Thyroid gland (tissue), 4 donors: ENCODE results near the gene LTN1. TPM values are rescaled to one million over a fixed set of nuclear protein-coding genes. Genes with fewer than 3 reads are reported as not detected.
"Not testable (repeated sequence)": the region's sequence is repeated elsewhere in the genome, so short reads cannot be mapped to it uniquely, and the experiment has no call there.

Experiments
- DNase-seq, 2 donors: peaks; one replicate each; pipeline ENCODE4 v3.0.0-alpha.2; 2019
- H3K27ac ChIP-seq, 3 donors: fragments of 200-600 bp; sonication (generic); 1 replicate in 2 of 3; 2 replicates in 1 of 3; pipeline ENCODE4 v1.5.1; 2016 to 2019; ENCODE audit warnings: mild to moderate bottlenecking in 1 of 3, moderate library complexity in 1 of 3
- H3K27me3 ChIP-seq: fragments of 200-600 bp; sonication (generic); one replicate; pipeline ENCODE4 v1.5.1; 2019
- H3K36me3 ChIP-seq, 2 donors: fragments of 200-600 bp; sonication (generic); one replicate each; pipeline ENCODE4 v1.5.1; 2016 to 2019
- H3K4me1 ChIP-seq, 2 donors: fragments of 200-600 bp; sonication (generic); one replicate each; pipeline ENCODE4 v1.5.1; 2017 to 2019
- H3K4me3 ChIP-seq, 3 donors: fragments of 200-600 bp; sonication (generic); replicated peaks in 1 of 3; 1 replicate in 2 of 3; 2 replicates in 1 of 3; pipeline ENCODE4 v1.5.1; 2016; ENCODE audit warnings: mild to moderate bottlenecking in 1 of 3
- H3K9me3 ChIP-seq: fragments of 200-600 bp; sonication (generic); one replicate; pipeline ENCODE4 v1.5.1; 2017
- CTCF ChIP-seq, 6 experiments: fragments of 200-600 bp in 3 of 6; fragments of 450-650 bp in 3 of 6; sonication (generic) in 3 of 6; IDR thresholded peaks; one replicate each; pipeline ENCODE4 v1.5.1; 2016 to 2019; ENCODE audit warnings: antibody characterized with exemption in 6 of 6, mild to moderate bottlenecking in 2 of 6, inconsistent platforms in 1 of 6, moderate library complexity in 1 of 6
- POLR2A ChIP-seq, 2 donors: fragments of 450-650 bp; IDR thresholded peaks; one replicate each; pipeline ENCODE4 v1.6.1; 2017; ENCODE audit warnings: antibody characterized with exemption in 2 of 2, mild to moderate bottlenecking in 2 of 2, moderate library complexity in 1 of 2
- WGBS, 2 donors: methylation state at CpG; one replicate each; pipeline ENCODE4 v1.1.5; 2017; 5-methylcytosine and 5-hydroxymethylcytosine counted together
- intact Hi-C: fragments of 100-400 bp; cut with DNase I; formaldehyde crosslinking; loops from one replicate; pipeline ENCODE4 v1.15.1; 2023
- total RNA-seq, 4 donors: library from RNA; depleted of rRNA; stranded (reverse); fragments of >200 nt; gene quantifications; one replicate each; pipeline ENCODE4 v1.2.3, GENCODE V29; 2016

Gene LTN1
- total RNA-seq, 4 donors from 2014 or later = 25.5 to 45.3 (median 28.8) TPM

- no peak for DNase-seq
- WGBS, 2 donors = 91 to 92% methylated on average over 3 of the region's 3 CpGs
- intact Hi-C loops = no loop called here
- no peak for TF ChIP-seq CTCF (IDR thresholded peaks at IDR 0.05)
- TF ChIP-seq POLR2A (IDR thresholded peaks at IDR 0.05) = no peak
- Histone ChIP-seq H3K4me3 (no peak overlapping the region), H3K9me3 (no peaks in the 10 kb centered on the region), H3K36me3 (peaks cover 4 to 18% of the 10 kb centered on the region in 2 donors), H3K27ac (no peak overlapping the region), H3K27me3 (no peaks in the 10 kb centered on the region), H3K4me1 (peaks cover 0 to 3% of the 10 kb centered on the region in 2 donors)
Observed at GRCh38 chr21:29007135-29007534, 14.5 kb upstream of the LTN1 start.

- Histone ChIP-seq H3K27me3 (no peaks in the 10 kb centered on the region), H3K36me3 (peaks cover 4 to 18% of the 10 kb centered on the region in 2 donors), H3K4me3 (no peak overlapping the region), H3K27ac (no peak overlapping the region), H3K4me1 (peaks cover 0 to 4% of the 10 kb centered on the region in 2 donors), H3K9me3 (no peaks in the 10 kb centered on the region)
- intact Hi-C loops = no loop called here
- DNase-seq = no peak
- 90 to 96% methylated on average over 6 of the region's 6 CpGs for WGBS, 2 donors
- TF ChIP-seq CTCF (IDR thresholded peaks at IDR 0.05) (no peak), POLR2A (IDR thresholded peaks at IDR 0.05) (no peak)
Observed at GRCh38 chr21:29005696-29006095, 13.0 kb upstream of the LTN1 start.

GRCh38 chr21:29002442-29003144 is 9.9 kb upstream of the LTN1 start:
- TF ChIP-seq CTCF (IDR thresholded peaks at IDR 0.05) (no peak), POLR2A (IDR thresholded peaks at IDR 0.05) (peak; percentile 68 to 96)
- peak overlapping the region; percentile 88 to 92 (median 91) for H3K27ac ChIP-seq
- peaks cover 0 to 6% of the 10 kb centered on the region in 2 donors for H3K36me3 ChIP-seq
- intact Hi-C loops = no loop called here
- H3K9me3 ChIP-seq = no peaks in the 10 kb centered on the region
- H3K4me1 ChIP-seq = peaks cover 0 to 4% of the 10 kb centered on the region in 2 donors
- peak overlapping the region; percentile 10 to 73 (median 46) for H3K4me3 ChIP-seq
- no peaks in the 10 kb centered on the region for H3K27me3 ChIP-seq
- peak; percentile 94 to 95 for DNase-seq
- WGBS, 2 donors = 1 to 2% methylated on average over 24 to 33 of the region's 41 CpGs

- Histone ChIP-seq H3K27ac (peak overlapping the region; percentile 46 to 68 (median 63)), H3K36me3 (no peaks in the 10 kb centered on the region), H3K4me3 (peak overlapping the region in 1 of 3 donors; percentile 77), H3K9me3 (no peaks in the 10 kb centered on the region), H3K4me1 (peaks cover 9 to 14% of the 10 kb centered on the region in 2 donors), H3K27me3 (no peaks in the 10 kb centered on the region)
- 42 to 46% methylated on average over 4 of the region's 4 CpGs for WGBS, 2 donors
- TF ChIP-seq CTCF (IDR thresholded peaks at IDR 0.05) (no peak), POLR2A (IDR thresholded peaks at IDR 0.05) (no peak)
- intact Hi-C loops = loop anchor here (5.0 kb wide), 1 partner anchor 34 kb away; no protein-coding TSS in a partner anchor
- no peak for DNase-seq
Observed at GRCh38 chr21:28993293-28993629, 584 bp upstream of the LTN1 start.

- no peak for DNase-seq
- TF ChIP-seq CTCF (IDR thresholded peaks at IDR 0.05) (no peak), POLR2A (IDR thresholded peaks at IDR 0.05) (no peak)
- Histone ChIP-seq H3K4me3 (peak overlapping the region; percentile 45 to 79 (median 77)), H3K4me1 (peaks cover 9 to 14% of the 10 kb centered on the region in 2 donors), H3K9me3 (no peaks in the 10 kb centered on the region), H3K27me3 (no peaks in the 10 kb centered on the region), H3K27ac (peak overlapping the region in 2 of 3 donors; percentile 79 to 81), H3K36me3 (no peaks in the 10 kb centered on the region)
- intact Hi-C loops = loop anchor here (5.0 kb wide), 1 partner anchor 35 kb away; no protein-coding TSS in a partner anchor
- 5% methylated on average over 14 of the region's 14 CpGs for WGBS, 2 donors
Observed at GRCh38 chr21:28991861-28992525, 684 bp downstream of the LTN1 start.

GRCh38 chr21:28988146-28988545 is 4.5 kb downstream of the LTN1 start:
- DNase-seq, intact Hi-C loops: not testable (repeated sequence)
- 95 to 96% methylated on average over 6 of the region's 6 CpGs for WGBS, 2 donors

More at GRCh38 chr21:28988146-28988545, 4.5 kb downstream of the LTN1 start:
- peaks cover 9 to 15% of the 10 kb centered on the region in 2 donors for H3K36me3 ChIP-seq
- H3K4me3 ChIP-seq, H3K27me3 ChIP-seq, H3K9me3 ChIP-seq, H3K27ac ChIP-seq: not testable (repeated sequence)
- H3K4me1 ChIP-seq = peaks cover 9 to 14% of the 10 kb centered on the region in 2 donors
